Smooth muscle cell (in vitro differentiated cells): ENCODE measurements around the gene SERINC4. TPM values are rescaled to one million over a fixed set of nuclear protein-coding genes. Genes with fewer than 3 reads are reported as not detected.
"Not testable (repeated sequence)": the region's sequence is repeated elsewhere in the genome, so short reads cannot be mapped to it uniquely, and the experiment has no call there.

Experiments used
- DNase-seq: peaks from one replicate; lab custom pipeline; 2025; ENCODE audit not compliant: unreplicated experiment; lab: John Stamatoyannopoulos, UW
- H2AFZ ChIP-seq: fragments of 200-600 bp; sonication (generic); 2 replicates; pipeline ENCODE4 v1.6.0; 2016; ENCODE audit warnings: antibody characterized with exemption, low read depth, mild to moderate bottlenecking
- H3F3A ChIP-seq: fragments of 200-600 bp; sonication (generic); 2 replicates; pipeline ENCODE4 v1.6.0; 2017; ENCODE audit warnings: antibody characterized with exemption, low read depth
- H3K27ac ChIP-seq: fragments of 200-600 bp; sonication (generic); 2 replicates; pipeline ENCODE4 v1.5.1; 2016; ENCODE audit warnings: low read depth, mild to moderate bottlenecking
- H3K27me3 ChIP-seq: fragments of 200-600 bp; sonication (generic); 2 replicates; pipeline ENCODE4 v1.6.1; 2016; ENCODE audit warnings: low read depth, mild to moderate bottlenecking
- H3K36me3 ChIP-seq: fragments of 200-600 bp; sonication (generic); 2 replicates; pipeline ENCODE4 v1.5.1; 2016; ENCODE audit warnings: low read depth
- H3K4me1 ChIP-seq: fragments of 200-600 bp; sonication (generic); 2 replicates; pipeline ENCODE4 v1.5.1; 2016; ENCODE audit warnings: low read depth
- H3K4me2 ChIP-seq: fragments of 200-600 bp; sonication (generic); 2 replicates; pipeline ENCODE4 v1.6.0; 2016; ENCODE audit warnings: mild to moderate bottlenecking
- H3K4me3 ChIP-seq: fragments of 200-600 bp; sonication (generic); 2 replicates; pipeline ENCODE4 v1.5.1; 2016; ENCODE audit warnings: mild to moderate bottlenecking
- H3K79me2 ChIP-seq: fragments of 200-600 bp; sonication (generic); 2 replicates; pipeline ENCODE4 v1.6.0; 2016; ENCODE audit warnings: low read depth, mild to moderate bottlenecking
- H3K9ac ChIP-seq: fragments of 200-600 bp; sonication (generic); 2 replicates; pipeline ENCODE4 v1.6.0; 2016; ENCODE audit warnings: low read depth
- H3K9me3 ChIP-seq: fragments of 200-600 bp; sonication (generic); replicated peaks from 2 replicates; pipeline ENCODE4 v1.5.1; 2016; ENCODE audit warnings: low read depth
- H4K20me1 ChIP-seq: fragments of 200-600 bp; sonication (generic); 2 replicates; pipeline ENCODE4 v1.6.0; 2016; ENCODE audit warnings: low read depth
- WGBS: methylation state at CpG from one replicate; pipeline ENCODE4 v1.1.7; 2016; ENCODE audit warnings: low lambda C conversion rate; 5-methylcytosine and 5-hydroxymethylcytosine counted together
- polyA plus RNA-seq: library from polyadenylated mRNA; unstranded; fragments of >200 nt; fragmentation: Nextera tagmentation; extraction: Ambion mirVana; gene quantifications from 2 replicates; pipeline ENCODE4 v1.2.1, GENCODE V29; 2016
- total RNA-seq: library from RNA; depleted of rRNA; stranded (reverse); fragments of >200 nt; gene quantifications from 2 replicates; pipeline ENCODE4 v1.2.3, GENCODE V29; 2014
- TF ChIP-seq, protein P1 (sequence below): fragments of 200-600 bp; sonication (generic); IDR thresholded peaks from 2 replicates; pipeline ENCODE4 v1.5.1; 2017; ENCODE audit warnings: borderline replicate concordance, mild to moderate bottlenecking, antibody characterized with exemption; ENCODE audit not compliant: insufficient read depth, poor library complexity, severe bottlenecking

The SERINC4 gene
- total and polyA plus RNA-seq, 2 experiments from 2014 or later, result 0.17 TPM; not detected in 1

DNA sequence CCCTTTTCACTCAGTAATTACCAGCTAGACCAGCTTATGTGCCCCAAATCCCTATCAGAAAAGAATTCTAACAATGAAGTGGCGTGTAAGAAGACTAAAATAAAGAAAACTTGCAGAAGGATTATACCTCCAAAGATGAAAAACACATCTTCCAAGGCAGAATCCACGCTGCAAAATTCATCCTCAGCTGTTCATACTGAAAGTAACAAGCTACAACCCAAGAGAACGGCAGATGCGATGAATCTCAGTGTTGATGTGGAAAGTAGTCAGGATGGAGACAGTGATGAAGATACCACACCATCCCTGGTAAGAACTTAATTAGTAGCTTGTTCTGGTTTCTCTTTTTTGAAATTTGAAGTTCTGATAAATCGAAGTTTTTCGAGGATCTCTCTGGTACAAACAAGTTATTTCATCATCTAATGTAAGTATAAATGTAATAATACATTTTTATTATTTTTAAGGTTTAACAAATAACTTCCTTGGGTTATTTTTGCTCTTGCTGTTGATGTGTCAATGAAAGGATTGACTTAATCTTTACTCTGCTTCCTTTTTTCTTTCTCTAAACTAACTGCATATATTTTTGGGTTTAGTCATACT is 28.1 kb upstream of the SERINC4 start:
- Histone ChIP-seq H3K4me2 (peak overlapping the region; percentile 49), H3K4me3 (peak overlapping the region; percentile 58), H3K9ac (no peak overlapping the region), H3K4me1 (peaks cover 12% of the 10 kb centered on the region), H3K36me3 (no peaks in the 10 kb centered on the region), H3K79me2 (peaks cover 11% of the 10 kb centered on the region), H3K27me3 (no peaks in the 10 kb centered on the region), H3K9me3 (no peaks in the 10 kb centered on the region), H3K27ac (no peak overlapping the region), H2AFZ (peak overlapping the region; percentile 72), H4K20me1 (no peaks in the 10 kb centered on the region), H3F3A (peaks cover 8% of the 10 kb centered on the region)
- TF ChIP-seq, protein P1, sequence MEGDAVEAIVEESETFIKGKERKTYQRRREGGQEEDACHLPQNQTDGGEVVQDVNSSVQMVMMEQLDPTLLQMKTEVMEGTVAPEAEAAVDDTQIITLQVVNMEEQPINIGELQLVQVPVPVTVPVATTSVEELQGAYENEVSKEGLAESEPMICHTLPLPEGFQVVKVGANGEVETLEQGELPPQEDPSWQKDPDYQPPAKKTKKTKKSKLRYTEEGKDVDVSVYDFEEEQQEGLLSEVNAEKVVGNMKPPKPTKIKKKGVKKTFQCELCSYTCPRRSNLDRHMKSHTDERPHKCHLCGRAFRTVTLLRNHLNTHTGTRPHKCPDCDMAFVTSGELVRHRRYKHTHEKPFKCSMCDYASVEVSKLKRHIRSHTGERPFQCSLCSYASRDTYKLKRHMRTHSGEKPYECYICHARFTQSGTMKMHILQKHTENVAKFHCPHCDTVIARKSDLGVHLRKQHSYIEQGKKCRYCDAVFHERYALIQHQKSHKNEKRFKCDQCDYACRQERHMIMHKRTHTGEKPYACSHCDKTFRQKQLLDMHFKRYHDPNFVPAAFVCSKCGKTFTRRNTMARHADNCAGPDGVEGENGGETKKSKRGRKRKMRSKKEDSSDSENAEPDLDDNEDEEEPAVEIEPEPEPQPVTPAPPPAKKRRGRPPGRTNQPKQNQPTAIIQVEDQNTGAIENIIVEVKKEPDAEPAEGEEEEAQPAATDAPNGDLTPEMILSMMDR, result no peak
- WGBS, result 91% methylated on average over 6 of the region's 6 CpGs
- no peak for DNase-seq

DNA sequence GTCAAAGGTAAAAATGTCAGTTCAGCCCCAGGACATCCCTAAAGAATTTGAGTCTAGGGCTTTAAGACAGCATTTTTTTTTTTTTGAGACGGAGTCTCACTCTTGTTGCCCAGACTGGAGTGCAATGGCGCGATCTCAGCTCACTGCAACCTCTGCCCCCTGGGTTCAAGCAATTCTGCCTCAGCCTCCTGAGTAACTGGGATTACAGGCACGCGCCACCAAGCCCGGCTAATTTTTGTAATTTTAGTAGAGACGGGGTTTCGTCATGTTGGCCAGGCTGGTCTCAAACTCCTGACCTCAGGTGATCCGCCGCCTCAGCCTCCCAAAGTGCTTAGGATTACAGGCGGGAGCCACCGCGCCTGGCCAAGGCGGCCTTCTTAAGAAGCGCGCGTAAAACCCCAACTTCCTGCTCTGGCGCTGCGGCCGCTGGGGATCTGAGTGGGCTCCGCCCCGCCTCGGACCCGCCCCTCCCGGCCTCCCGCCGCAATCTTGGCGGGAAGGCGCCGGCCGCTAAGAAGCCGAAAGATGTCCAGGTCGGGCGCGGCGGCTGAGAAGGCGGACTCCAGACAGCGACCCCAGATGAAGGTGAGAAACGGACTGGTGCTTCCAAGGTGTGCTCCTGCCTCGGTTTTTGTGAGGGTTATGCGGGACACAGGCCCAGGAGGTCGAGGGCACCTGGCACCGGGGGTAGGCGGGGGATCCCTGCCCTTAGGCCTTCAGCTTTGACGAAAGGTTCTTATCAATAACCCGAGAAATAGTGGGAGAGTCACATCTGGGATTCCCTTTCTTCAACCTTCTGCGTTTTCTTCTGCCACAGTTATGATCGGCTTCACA is 26.7 kb upstream of the SERINC4 start, which contains the start of gene WDR76:
WDR76 (plus strand) TSS at position 495 of the 834 bp plus-strand sequence; CDS start at position 526, 31 bp downstream.
- peak; percentile 20 for DNase-seq
- peaks cover 15% of the 10 kb centered on the region for H3K4me1 ChIP-seq
- no peaks in the 10 kb centered on the region for H4K20me1 ChIP-seq
- H3K36me3 ChIP-seq, result no peaks in the 10 kb centered on the region
- no peaks in the 10 kb centered on the region for H3K27me3 ChIP-seq
- H3K9me3 ChIP-seq, result no peaks in the 10 kb centered on the region
- H3K4me2 ChIP-seq, result peak within 1 kb of the TSS; percentile 83
- peak within 1 kb of the TSS; percentile 43 for H3K9ac ChIP-seq
- H3K27ac ChIP-seq, result no peak within 1 kb of the TSS
- TF ChIP-seq, protein P1, result no peak
- peaks cover 8% of the 10 kb centered on the region for H3F3A ChIP-seq
- H3K79me2 ChIP-seq, result peaks cover 26% of the 10 kb centered on the region
- peak within 1 kb of the TSS; percentile 58 for H3K4me3 ChIP-seq
- peak within 1 kb of the TSS; percentile 88 for H2AFZ ChIP-seq
- 13% methylated on average over 46 of the region's 48 CpGs for WGBS

DNA sequence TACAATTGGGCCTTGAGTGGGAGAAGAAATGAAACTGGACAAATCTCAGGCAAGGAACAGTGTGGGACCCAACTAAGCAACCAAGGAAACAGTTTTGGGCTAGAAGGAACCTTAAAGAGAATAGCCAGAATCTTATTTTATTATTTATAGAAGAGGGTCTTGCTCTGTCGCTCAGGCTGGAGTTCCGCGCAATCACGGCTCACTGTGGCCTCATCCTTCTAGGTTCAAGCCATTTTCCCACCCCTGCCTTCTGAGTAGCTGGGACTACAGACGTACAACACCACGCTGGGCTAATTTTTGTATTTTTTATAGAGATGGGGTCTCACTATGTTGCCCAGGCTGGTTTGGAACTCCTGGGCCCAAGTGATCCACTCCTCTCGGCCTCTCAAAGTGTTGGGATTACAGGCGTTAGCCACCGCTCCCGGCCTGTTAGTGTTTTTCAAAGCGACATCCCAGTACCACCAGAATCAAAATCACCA is 26.0 kb upstream of the SERINC4 start:
- TF ChIP-seq, protein P1, result no peak
- peak overlapping the region; percentile 43 for H3K9ac ChIP-seq
- H3F3A ChIP-seq, result peaks cover 8% of the 10 kb centered on the region
- no peak for DNase-seq
- H3K79me2 ChIP-seq, result peaks cover 32% of the 10 kb centered on the region
- H3K27me3 ChIP-seq, result no peaks in the 10 kb centered on the region
- peak overlapping the region; percentile 88 for H2AFZ ChIP-seq
- H4K20me1 ChIP-seq, result no peaks in the 10 kb centered on the region
- H3K9me3 ChIP-seq, result no peaks in the 10 kb centered on the region
- peaks cover 17% of the 10 kb centered on the region for H3K4me1 ChIP-seq
- H3K4me3 ChIP-seq, result peak overlapping the region; percentile 58
- H3K36me3 ChIP-seq, result no peaks in the 10 kb centered on the region
- no peak overlapping the region for H3K27ac ChIP-seq
- H3K4me2 ChIP-seq, result peak overlapping the region; percentile 83
- 97% methylated on average over 11 of the region's 11 CpGs for WGBS

DNA sequence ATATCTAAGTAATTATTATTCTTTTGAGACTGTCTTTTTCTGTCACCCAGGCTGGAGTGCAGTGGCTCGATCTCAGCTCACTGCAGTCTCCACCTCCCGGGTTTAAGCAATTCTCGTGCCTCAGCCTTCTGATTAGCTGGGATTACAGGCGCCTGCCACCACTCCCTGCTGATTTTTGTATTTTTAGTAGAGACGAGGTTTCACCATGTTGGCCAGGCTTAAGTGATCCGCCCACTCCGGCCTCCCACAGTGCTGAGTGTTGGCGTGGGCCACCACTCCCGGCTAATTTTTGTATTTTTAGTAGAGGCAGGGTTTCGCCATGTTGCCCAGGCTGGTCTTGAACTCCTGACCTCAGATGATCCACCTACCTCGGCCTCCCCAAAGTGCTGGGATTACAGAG is 25.3 kb upstream of the SERINC4 start:
- WGBS, result 94% methylated on average over 11 of the region's 11 CpGs
- DNase-seq, H4K20me1 ChIP-seq: not testable (repeated sequence)

More for the DNA sequence above, 25.3 kb upstream of the SERINC4 start:
- Histone ChIP-seq H3K4me1 (peaks cover 17% of the 10 kb centered on the region), H3K79me2 (peaks cover 40% of the 10 kb centered on the region)
- H3F3A ChIP-seq, H3K4me3 ChIP-seq, H3K4me2 ChIP-seq, H3K9me3 ChIP-seq, H3K27ac ChIP-seq, H2AFZ ChIP-seq, H3K36me3 ChIP-seq, H3K27me3 ChIP-seq, H3K9ac ChIP-seq: not testable (repeated sequence)
